ENCODE data around the gene PLXDC2. TPM values are rescaled to one million over a fixed set of nuclear protein-coding genes. Genes with fewer than 3 reads are reported as not detected.
"Not testable (repeated sequence)": the region's sequence is repeated elsewhere in the genome, so short reads cannot be mapped to it uniquely, and the experiment has no call there.

Gene PLXDC2
- total and polyA plus RNA-seq, 2 donors from 2014 or later, result 11.9 to 42.1 TPM

DNA sequence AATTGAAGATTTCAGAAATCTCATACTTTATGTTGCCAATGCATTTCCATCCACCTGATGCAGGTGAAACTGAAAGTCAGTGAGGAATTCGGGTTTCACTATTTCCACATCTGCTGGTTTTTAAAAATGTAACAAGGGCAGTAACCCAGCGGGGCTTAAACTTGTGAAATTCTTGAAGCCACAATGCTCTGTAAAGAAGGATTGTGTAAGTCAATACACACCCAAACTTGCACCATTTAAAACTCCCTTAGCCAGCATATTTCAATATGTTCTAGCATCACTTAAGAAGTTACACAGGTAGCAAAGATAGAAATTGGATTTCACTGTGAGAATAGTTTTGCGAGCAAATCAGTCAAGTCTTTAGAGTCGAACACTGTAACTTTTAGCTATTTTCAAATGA lies 386.1 kb downstream of the PLXDC2 start:
- H3K27ac ChIP-seq (ENCODE audit: low read depth in 2 of 2, low read length in 2 of 2), result no peak overlapping the region
- no peaks in the 10 kb centered on the region for H3K9me3 ChIP-seq (ENCODE audit: control insufficient read depth in 2 of 3, insufficient read depth in 1 of 3, low read length in 3 of 3)
- no peak for DNase-seq
- no peak overlapping the region for H3K9ac ChIP-seq (ENCODE audit: low read length in 3 of 3)
- FAIRE-seq, result no peak
- no peaks in the 10 kb centered on the region for H3K27me3 ChIP-seq (ENCODE audit: control insufficient read depth, insufficient read depth, low read length)
- H3K4me1 ChIP-seq (ENCODE audit: control insufficient read depth in 2 of 3, insufficient read depth in 2 of 3, low read depth in 1 of 3, low read length in 3 of 3), result no peaks in the 10 kb centered on the region
- intact Hi-C loops (cut with DNase I), result no loop called here
- no peak overlapping the region for H3K4me3 ChIP-seq (ENCODE audit: low read length in 3 of 3)
- no peaks in the 10 kb centered on the region for H3K36me3 ChIP-seq (ENCODE audit: control insufficient read depth in 2 of 3, insufficient read depth in 3 of 3, low read length in 3 of 3)
- TF ChIP-seq, protein P1, sequence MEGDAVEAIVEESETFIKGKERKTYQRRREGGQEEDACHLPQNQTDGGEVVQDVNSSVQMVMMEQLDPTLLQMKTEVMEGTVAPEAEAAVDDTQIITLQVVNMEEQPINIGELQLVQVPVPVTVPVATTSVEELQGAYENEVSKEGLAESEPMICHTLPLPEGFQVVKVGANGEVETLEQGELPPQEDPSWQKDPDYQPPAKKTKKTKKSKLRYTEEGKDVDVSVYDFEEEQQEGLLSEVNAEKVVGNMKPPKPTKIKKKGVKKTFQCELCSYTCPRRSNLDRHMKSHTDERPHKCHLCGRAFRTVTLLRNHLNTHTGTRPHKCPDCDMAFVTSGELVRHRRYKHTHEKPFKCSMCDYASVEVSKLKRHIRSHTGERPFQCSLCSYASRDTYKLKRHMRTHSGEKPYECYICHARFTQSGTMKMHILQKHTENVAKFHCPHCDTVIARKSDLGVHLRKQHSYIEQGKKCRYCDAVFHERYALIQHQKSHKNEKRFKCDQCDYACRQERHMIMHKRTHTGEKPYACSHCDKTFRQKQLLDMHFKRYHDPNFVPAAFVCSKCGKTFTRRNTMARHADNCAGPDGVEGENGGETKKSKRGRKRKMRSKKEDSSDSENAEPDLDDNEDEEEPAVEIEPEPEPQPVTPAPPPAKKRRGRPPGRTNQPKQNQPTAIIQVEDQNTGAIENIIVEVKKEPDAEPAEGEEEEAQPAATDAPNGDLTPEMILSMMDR (IDR thresholded peaks at IDR 0.05; ENCODE audit: borderline replicate concordance, extremely low read depth, insufficient read depth), result no peak

DNA sequence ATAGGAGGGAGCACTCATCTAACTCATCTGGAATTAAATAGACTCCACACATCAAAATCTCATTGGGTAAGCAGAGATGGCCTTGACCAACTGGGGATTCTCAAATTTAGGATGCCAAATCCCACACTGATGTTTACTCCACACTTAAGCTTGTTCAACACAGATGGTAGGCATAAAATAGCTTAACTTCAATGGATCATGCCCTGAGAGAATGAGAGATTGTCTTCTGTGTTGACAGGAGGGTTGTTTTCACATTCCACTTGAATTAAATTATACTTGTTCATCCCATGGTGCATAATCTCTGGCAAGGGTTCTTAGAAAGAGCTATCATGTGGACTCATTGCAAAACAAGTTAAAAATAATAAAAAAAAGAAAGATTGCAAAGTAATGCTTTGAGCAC lies 391.4 kb downstream of the PLXDC2 start:
- intact Hi-C loops (cut with DNase I), result no loop called here
- H3K27ac ChIP-seq (ENCODE audit: low read depth in 2 of 2, low read length in 2 of 2), result no peak overlapping the region
- H3K4me1 ChIP-seq (ENCODE audit: control insufficient read depth in 2 of 3, insufficient read depth in 2 of 3, low read depth in 1 of 3, low read length in 3 of 3), result no peaks in the 10 kb centered on the region
- H3K27me3 ChIP-seq (ENCODE audit: control insufficient read depth, insufficient read depth, low read length), result no peaks in the 10 kb centered on the region
- no peak for DNase-seq
- TF ChIP-seq, protein P1 (IDR thresholded peaks at IDR 0.05; ENCODE audit: borderline replicate concordance, extremely low read depth, insufficient read depth), result no peak
- FAIRE-seq, result no peak
- no peaks in the 10 kb centered on the region for H3K36me3 ChIP-seq (ENCODE audit: control insufficient read depth in 2 of 3, insufficient read depth in 3 of 3, low read length in 3 of 3)
- no peaks in the 10 kb centered on the region for H3K9me3 ChIP-seq (ENCODE audit: control insufficient read depth in 2 of 3, insufficient read depth in 1 of 3, low read length in 3 of 3)
- no peak overlapping the region for H3K4me3 ChIP-seq (ENCODE audit: low read length in 3 of 3)
- no peak overlapping the region for H3K9ac ChIP-seq (ENCODE audit: low read length in 3 of 3)

DNA sequence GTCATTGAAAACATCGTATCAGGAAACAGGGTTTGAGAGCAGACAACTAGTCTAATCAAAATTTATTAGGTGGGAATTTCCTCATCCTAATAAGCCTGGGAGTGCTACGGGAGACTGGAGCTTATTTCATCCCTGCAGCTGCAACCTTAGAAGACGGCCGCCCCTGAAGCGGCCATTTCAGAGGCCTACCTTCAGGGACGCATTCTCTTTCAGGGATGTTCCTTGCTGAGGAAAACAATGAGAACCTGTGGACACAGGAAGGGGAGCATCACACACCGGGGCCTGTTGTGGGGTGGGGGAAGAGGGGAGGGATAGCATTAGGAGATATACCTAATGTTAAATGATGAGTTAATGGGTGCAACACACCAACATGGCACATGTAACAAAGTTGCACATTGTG lies 392.9 kb downstream of the PLXDC2 start:
- H3K36me3 ChIP-seq (ENCODE audit: control insufficient read depth in 2 of 3, insufficient read depth in 3 of 3, low read length in 3 of 3); H3K4me3 ChIP-seq (ENCODE audit: low read length in 3 of 3); H3K27me3 ChIP-seq (ENCODE audit: control insufficient read depth, insufficient read depth, low read length); intact Hi-C loops (cut with DNase I); DNase-seq; H3K9ac ChIP-seq (ENCODE audit: low read length in 3 of 3); H3K4me1 ChIP-seq (ENCODE audit: control insufficient read depth in 2 of 3, insufficient read depth in 2 of 3, low read depth in 1 of 3, low read length in 3 of 3); FAIRE-seq; H3K9me3 ChIP-seq (ENCODE audit: control insufficient read depth in 2 of 3, insufficient read depth in 1 of 3, low read length in 3 of 3); H3K27ac ChIP-seq (ENCODE audit: low read depth in 2 of 2, low read length in 2 of 2): not testable (repeated sequence)

DNA sequence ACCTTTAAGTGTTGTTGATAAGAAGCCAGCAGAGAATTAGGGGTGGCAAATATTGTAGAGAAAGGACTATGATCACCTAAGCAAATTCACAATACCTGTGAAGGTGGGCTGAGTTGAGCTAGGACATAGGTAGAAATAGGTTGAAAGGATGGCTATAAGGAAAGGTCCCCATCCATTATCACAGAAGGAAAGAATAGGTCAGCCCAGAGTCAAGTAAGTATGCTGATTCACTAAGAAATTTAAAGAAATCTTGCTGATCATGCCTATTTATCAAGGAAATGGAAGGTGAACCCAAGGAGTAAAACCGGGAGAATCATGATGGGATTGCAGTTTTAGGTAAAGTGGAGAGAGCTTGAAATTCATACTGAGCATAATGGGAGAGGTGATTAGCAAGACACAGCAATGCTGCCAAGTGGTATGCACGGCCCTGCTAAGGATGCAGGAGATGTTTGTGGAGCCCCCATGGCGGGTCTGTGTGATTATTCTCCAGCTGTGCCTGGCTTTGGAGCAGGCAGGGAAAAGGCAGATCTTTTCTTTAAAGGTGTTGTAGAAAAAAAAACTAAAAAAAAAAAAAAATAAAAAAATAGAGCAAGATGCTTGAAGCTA lies 399.4 kb downstream of the PLXDC2 start:
- TF ChIP-seq, protein P1 (IDR thresholded peaks at IDR 0.05; ENCODE audit: borderline replicate concordance, extremely low read depth, insufficient read depth), result no peak
- H3K36me3 ChIP-seq (ENCODE audit: control insufficient read depth in 2 of 3, insufficient read depth in 3 of 3, low read length in 3 of 3), result peaks cover 0 to 8% (median 0%) of the 10 kb centered on the region in 3 donors
- H3K27ac ChIP-seq (ENCODE audit: low read depth in 2 of 2, low read length in 2 of 2), result no peak overlapping the region
- H3K4me3 ChIP-seq (ENCODE audit: low read length in 3 of 3), result no peak overlapping the region
- FAIRE-seq, result no peak
- no peak for DNase-seq
- no peaks in the 10 kb centered on the region for H3K27me3 ChIP-seq (ENCODE audit: control insufficient read depth, insufficient read depth, low read length)
- no peak overlapping the region for H3K9ac ChIP-seq (ENCODE audit: low read length in 3 of 3)
- intact Hi-C loops (cut with DNase I), result no loop called here
- no peaks in the 10 kb centered on the region for H3K9me3 ChIP-seq (ENCODE audit: control insufficient read depth in 2 of 3, insufficient read depth in 1 of 3, low read length in 3 of 3)
- no peaks in the 10 kb centered on the region for H3K4me1 ChIP-seq (ENCODE audit: control insufficient read depth in 2 of 3, insufficient read depth in 2 of 3, low read depth in 1 of 3, low read length in 3 of 3)

All from kidney (tissue), 14 donors.